Glomerular visceral epithelial cell (primary cell): ENCODE measurements around the gene NAA35.
A peak's percentile ranks its signal among the peaks of the same experiment; 100 is the strongest.
"Not testable (repeated sequence)": the region's sequence is repeated elsewhere in the genome, so short reads cannot be mapped to it uniquely, and the experiment has no call there.

ENCODE experiments used
- DNase-seq: peaks from one replicate; pipeline ENCODE4 v3.0.0-alpha.2; 2016; ENCODE audit errors: extremely low spot score

Gene NAA35

DNA sequence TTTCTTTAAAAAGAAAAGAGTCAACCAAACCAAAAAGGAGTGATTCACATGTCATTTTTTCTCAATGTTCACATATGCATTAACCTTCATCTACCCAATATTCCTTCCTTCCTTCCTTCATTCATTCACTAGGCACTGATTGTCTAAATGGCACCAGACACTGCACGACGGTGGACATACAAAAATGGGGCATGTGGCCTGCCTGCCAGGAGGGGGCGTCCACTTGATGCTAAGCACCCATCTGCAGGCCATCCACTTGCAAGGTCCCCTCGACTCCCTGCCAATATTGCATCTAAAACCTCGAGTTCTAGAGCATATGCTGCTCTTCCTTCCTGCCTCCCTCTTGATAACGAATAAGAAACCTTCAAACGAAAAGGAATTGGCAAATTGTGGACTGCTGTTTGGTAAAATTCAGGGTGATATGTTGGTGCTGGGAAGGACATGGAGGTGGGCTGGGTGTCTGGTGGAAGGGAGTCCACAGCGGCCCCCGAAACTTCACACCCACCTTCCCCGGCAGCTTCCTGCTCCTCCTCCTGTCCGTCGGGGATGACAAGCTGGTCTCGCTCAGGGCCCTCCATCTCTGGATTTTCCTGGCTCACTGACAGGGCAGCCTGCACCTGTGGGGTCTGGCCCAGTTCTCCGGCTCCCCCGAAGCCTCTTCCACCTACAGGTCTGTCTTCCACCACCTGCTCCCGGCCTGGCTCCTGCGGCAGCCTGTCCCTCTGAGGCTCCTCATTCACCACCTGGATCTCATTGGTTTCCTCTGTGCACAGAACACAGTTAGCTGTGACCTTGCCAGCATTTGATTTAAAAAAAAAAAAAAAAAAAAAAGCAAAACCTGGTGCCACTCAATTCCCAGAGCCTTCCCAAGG, 94.2 kb downstream of the NAA35 start:
- DNase-seq: peak; percentile 53

GRCh38 chr9:86035827-86036440, 95.0 kb downstream of the NAA35 start:
- no peak for DNase-seq

DNA sequence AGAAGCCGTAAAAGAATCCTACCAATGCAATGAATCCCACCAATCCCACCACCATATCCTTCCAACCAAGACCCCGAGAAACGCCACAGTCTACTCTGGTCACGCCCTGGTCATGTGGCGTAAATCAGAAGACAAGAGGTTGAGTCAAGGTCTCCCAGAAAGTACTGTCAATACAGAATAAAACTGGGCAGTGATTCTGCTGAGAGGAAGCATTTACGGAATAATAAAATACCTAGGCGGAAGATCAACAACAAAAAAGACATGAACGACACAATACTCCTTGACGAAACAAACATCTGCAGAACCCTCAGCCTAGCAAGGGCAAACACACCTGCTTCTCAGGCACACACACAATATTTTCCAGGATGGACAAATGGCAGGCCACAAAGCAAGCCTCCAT, 95.6 kb downstream of the NAA35 start:
- no peak for DNase-seq

DNA sequence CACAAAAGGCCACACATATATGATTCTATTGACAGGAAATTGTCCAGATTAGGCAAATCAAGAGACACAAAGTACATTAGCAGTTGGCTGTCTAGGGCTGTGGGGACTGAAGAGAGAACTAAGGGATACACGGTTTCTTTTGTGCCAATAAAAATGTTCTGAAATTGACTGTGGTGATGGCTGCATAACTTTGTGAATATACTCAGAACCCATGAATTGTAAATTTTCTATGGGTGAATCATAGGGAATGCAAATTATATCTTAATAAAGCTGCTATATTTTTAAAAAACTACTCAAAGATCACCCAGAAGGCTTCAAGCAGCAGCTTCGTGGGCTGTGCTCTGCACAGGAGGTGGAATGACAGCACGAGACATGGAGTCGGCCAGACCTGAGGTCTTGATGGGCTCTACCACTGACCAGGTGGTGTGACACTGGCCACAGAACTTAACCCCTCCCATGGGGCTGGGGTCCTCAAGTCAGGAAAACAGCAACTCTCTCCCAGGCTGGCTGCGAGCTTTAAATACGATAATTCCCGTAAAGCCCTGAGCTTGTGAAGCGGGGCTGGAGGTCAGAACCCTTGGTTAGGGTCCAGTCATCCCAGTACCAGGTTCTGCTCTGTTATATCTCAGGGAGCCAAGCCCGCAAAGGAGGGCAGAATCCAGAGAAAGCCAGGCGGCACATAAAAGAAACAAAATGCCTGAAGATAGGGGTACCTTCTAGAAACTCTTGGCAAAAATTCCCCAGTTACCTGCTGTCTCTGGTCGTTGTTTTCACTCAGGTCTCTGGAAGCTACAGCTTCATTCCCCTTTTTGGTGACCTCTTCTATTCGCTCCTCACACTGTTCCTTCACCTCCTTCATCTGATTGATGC, 99.3 kb downstream of the NAA35 start:
- no peak for DNase-seq

- no peak for DNase-seq
Measured at GRCh38 chr9:86040861-86041155, 99.9 kb downstream of the NAA35 start.

DNA sequence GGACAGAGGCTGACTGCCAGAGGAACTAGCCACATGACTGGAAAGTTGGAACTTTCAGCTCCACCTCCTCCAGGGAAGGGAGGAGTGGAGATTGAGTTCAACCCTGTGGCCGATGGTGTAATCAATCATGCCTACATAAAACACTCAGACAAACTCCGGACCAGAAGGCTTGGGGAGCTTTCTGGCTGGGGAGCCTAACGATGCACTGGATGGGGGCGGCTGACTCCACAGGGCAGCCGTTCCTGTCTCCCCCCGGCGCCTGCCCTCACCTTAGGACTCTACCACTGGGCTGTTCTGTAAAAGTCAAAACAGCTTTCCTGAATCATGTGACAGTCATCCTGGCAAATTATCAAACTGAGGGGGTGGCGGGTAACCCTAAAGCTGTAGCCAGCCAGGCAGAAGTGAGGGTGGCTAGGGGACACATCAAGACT, 100.4 kb downstream of the NAA35 start:
- DNase-seq: no peak

DNA sequence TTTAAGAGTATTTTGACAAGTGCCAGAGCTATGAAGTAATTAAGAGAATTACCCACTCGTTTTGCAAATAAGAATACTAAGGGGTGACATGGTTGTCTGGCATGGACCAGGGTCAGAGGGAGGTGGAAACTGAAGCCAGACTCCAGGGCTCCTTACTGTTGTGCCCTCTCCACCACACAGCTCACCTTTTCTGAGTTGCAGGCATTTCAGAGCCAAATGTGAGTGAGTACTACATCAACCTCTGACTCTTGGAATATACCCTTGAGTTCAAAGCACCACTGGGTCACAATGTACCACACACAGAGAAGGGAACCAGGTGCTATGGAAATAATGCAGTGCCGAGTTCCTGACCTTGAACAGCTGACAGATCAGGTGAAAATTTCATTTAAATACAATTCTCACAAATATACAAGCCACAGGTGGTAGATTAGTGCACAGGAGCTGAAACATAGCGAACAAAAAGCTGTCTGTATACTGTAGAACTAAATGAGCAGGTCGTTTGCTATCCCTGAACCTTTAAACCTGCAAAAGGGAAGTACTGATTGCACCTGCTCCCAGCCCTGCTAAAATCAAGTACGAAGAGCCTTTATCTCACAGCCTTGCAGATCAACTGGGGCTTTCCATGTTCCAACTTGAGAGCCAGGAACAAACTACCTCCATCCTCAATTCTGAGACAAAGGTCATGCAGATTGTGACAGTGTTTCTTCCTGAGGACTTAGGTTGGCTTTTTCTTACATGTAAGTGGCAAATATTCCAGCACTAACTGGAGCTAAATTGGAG, 101.4 kb downstream of the NAA35 start:
- DNase-seq: no peak

GRCh38 chr9:86043586-86043985, 102.6 kb downstream of the NAA35 start:
- no peak for DNase-seq

DNA sequence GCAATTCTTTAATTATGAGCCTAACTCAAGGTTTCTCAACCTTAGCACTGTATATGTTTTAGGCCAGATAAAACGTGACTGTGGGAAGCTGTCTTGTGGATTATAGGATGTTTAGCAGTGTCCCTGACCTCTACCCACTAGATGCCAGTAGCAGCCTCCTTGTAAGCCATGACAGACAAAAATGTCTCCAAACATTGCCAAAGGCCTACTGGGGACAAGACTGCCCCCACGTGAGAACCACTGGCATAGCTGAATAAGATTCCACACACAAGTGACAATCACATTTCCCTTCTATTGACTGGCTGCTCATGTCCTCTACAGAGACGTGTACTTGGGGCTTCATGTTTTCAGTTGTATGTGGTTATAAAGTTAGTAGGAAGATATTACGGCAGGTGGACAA, 103.1 kb downstream of the NAA35 start:
- no peak for DNase-seq

- no peak for DNase-seq
Measured at GRCh38 chr9:86045654-86046053, 104.7 kb downstream of the NAA35 start.

DNA sequence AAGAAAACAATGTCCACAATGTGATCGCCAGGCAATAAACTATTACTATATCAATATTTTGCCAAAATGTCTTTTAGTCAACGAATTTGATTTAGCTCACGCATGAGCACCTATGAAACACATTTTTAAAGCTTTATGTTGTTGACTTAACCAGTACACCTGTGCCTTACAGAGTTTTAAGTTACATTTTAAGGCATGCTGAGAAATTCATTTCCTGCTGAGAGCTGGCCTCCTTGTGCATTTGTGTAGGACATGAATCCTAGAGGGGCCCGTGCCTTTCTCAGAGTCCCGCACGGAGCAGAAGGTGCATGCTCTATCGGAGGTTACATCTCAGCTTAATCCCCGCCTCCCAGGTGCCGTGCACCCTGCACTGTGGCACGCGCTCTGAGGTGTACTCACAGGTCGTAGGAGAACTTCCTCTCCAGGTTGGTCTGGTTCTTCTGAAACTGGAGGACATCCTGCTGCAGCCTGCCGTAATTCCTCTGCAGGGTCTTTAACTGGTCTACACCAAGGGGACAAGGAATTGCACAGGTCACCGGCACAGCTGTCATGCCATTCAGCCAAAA, 105.2 kb downstream of the NAA35 start:
- no peak for DNase-seq

- DNase-seq: no peak
Measured at GRCh38 chr9:86046930-86047341, 106.0 kb downstream of the NAA35 start.

- DNase-seq: no peak
Measured at GRCh38 chr9:86047361-86047760, 106.4 kb downstream of the NAA35 start.

DNA sequence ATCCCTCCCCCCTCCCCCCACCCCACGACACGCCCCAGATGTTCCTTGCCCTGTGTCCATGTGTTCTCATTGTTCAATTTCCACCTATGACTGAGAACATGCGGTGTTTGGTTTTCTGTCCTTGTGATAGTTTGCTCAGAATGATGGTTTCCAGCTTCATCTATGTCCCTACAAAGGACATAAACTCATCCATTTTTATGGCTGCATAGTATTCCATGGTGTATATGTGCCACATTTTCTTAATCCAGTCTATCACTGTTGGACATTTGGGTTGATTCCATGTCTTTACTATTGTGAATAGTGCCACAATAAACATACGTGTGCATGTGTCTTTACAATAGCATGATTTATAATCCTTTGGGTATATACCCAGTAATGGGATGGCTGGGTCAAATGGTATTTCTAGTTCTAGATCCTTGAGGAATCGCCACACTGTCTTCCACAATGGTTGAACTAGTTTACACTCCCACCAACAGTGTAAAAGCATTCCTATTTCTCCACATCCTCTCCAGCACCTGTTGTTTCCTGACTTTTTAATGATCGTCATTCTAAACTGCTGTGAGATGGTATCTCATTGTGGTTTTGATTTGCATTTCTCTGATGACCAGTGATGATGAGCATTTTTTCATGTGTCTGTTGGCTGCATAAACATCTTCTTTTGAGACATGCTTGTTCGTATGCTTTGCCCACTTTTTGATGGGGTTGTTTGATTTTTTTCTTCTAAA, 107.2 kb downstream of the NAA35 start:
- not testable (repeated sequence) for DNase-seq

GRCh38 chr9:86052556-86053468, 111.9 kb downstream of the NAA35 start:
- no peak for DNase-seq

DNA sequence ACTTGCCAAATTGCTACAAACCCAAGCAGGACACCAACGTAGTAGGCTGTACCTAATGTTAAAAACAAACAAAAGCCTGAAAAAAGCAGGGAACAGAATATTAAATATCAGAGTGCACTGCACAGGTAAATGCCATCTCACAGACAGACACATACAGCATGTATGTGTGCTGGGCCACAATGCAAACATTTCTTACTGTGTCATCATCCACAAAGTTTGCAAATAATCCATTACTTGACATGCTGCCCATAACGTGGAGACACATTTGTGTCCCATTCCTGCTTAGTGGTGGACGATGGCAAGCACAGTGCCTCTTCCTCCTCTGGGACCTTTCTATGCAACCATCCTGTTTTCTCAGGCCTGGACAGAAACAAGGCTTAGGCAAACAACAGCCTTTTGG, 113.7 kb downstream of the NAA35 start:
- no peak for DNase-seq

GRCh38 chr9:86057491-86057890, 116.5 kb downstream of the NAA35 start:
- DNase-seq: no peak

- DNase-seq: no peak
Measured at GRCh38 chr9:86061972-86062739, 121.2 kb downstream of the NAA35 start.
